Gastroesophageal sphincter (tissue), 3 donors: Measurements from ENCODE around the gene HELZ.

Source experiments
- EP300 ChIP-seq: sonication (generic); formaldehyde crosslinking; IDR thresholded peaks from one replicate; pipeline ENCODE4 v1.6.1; 2017; ENCODE audit warnings: antibody characterized with exemption, mild to moderate bottlenecking
- POLR2A ChIP-seq, 2 donors: fragments of 450-650 bp; IDR thresholded peaks; one replicate each; pipeline ENCODE4 v1.6.1; 2017; ENCODE audit warnings: antibody characterized with exemption in 2 of 2, mild to moderate bottlenecking in 2 of 2, moderate library complexity in 1 of 2
- POLR2AphosphoS5 ChIP-seq: sonication (generic); formaldehyde crosslinking; IDR thresholded peaks from one replicate; pipeline ENCODE4 v1.6.1; 2017; ENCODE audit warnings: antibody characterized with exemption
- TF ChIP-seq, protein P1 (sequence below), 4 experiments: fragments of 200-600 bp in 2 of 4; fragments of 450-650 bp in 2 of 4; sonication (generic) in 1 of 4; IDR thresholded peaks; one replicate each; pipeline ENCODE4 v1.5.1; 2017 to 2019; ENCODE audit warnings: antibody characterized with exemption in 4 of 4, mild to moderate bottlenecking in 2 of 4, moderate library complexity in 2 of 4

DNA sequence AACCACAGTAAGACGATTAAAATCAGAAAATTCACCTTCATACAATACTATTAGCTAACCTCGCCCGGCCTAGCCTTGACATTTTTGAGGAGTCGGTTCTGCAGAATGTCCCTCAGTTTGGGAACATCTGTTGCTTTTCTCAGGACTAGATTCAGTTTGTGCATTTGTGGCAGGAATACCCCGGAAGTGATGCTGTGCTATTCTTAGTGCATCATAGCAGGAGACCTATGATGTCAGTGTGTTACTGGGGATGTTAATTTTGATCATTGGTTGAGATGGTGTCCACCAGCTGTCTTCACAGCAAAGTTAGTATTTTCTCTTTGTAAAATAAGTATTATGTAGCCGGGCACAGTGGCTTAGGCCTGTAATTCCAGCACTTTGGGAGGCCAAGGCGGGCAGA is 21.5 kb upstream of the HELZ start:
- TF ChIP-seq POLR2A (IDR thresholded peaks at IDR 0.05) (no peak), POLR2AphosphoS5 (no peak), EP300 (no peak)
- TF ChIP-seq, protein P1, sequence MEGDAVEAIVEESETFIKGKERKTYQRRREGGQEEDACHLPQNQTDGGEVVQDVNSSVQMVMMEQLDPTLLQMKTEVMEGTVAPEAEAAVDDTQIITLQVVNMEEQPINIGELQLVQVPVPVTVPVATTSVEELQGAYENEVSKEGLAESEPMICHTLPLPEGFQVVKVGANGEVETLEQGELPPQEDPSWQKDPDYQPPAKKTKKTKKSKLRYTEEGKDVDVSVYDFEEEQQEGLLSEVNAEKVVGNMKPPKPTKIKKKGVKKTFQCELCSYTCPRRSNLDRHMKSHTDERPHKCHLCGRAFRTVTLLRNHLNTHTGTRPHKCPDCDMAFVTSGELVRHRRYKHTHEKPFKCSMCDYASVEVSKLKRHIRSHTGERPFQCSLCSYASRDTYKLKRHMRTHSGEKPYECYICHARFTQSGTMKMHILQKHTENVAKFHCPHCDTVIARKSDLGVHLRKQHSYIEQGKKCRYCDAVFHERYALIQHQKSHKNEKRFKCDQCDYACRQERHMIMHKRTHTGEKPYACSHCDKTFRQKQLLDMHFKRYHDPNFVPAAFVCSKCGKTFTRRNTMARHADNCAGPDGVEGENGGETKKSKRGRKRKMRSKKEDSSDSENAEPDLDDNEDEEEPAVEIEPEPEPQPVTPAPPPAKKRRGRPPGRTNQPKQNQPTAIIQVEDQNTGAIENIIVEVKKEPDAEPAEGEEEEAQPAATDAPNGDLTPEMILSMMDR (IDR thresholded peaks at IDR 0.05), result no peak
